ENCODE measurements around the gene TINCR.
"Not testable (repeated sequence)": the region's sequence is repeated elsewhere in the genome, so short reads cannot be mapped to it uniquely, and the experiment has no call there.

The TINCR gene

GRCh38 chr19:5567360-5567969 lies at the start of gene TINCR:
TSS of gene TINCR (minus strand) at chr19:5567953.
- DNase-seq: no peak

- DNase-seq: no peak
Observed at GRCh38 chr19:5617080-5617479, 49.3 kb upstream of the TINCR start.

GRCh38 chr19:5615756-5616327 lies 48.1 kb upstream of the TINCR start:
- DNase-seq: no peak

GRCh38 chr19:5612891-5613865 lies 45.4 kb upstream of the TINCR start:
- no peak for DNase-seq

- no peak for DNase-seq
Observed at GRCh38 chr19:5609881-5610448, 42.2 kb upstream of the TINCR start.

GRCh38 chr19:5608766-5609165 lies 41.0 kb upstream of the TINCR start:
- not testable (repeated sequence) for DNase-seq

GRCh38 chr19:5608291-5608690 lies 40.5 kb upstream of the TINCR start:
- no peak for DNase-seq

- DNase-seq: no peak
Observed at GRCh38 chr19:5607318-5608275, 39.8 kb upstream of the TINCR start.

- DNase-seq: no peak
Observed at GRCh38 chr19:5605362-5605761, 37.6 kb upstream of the TINCR start.

GRCh38 chr19:5603626-5604025 lies 35.9 kb upstream of the TINCR start:
- no peak for DNase-seq

- no peak for DNase-seq
Observed at GRCh38 chr19:5600797-5601196, 33.0 kb upstream of the TINCR start.

- no peak for DNase-seq
Observed at GRCh38 chr19:5595745-5596144, 28.0 kb upstream of the TINCR start.

- DNase-seq: no peak
Observed at GRCh38 chr19:5595129-5595528, 27.4 kb upstream of the TINCR start.

GRCh38 chr19:5594521-5594950 lies 26.8 kb upstream of the TINCR start:
- no peak for DNase-seq

GRCh38 chr19:5593343-5594255 lies 25.8 kb upstream of the TINCR start:
- no peak for DNase-seq

- no peak for DNase-seq
Observed at GRCh38 chr19:5592531-5593342, 25.0 kb upstream of the TINCR start.

- DNase-seq: no peak
Observed at GRCh38 chr19:5591476-5591875, 23.7 kb upstream of the TINCR start.

- DNase-seq: no peak
Observed at GRCh38 chr19:5590865-5591154, 23.1 kb upstream of the TINCR start.

- DNase-seq: no peak
Observed at GRCh38 chr19:5590151-5590864, 22.6 kb upstream of the TINCR start.

All from activated T-cell treated with anti-CD3 and anti-CD28 coated beads, Interleukin-2, amount 50 U/mL, for 48 hours (primary cell).